Measurements from ENCODE around the gene SP9. TPM values are rescaled to one million over a fixed set of nuclear protein-coding genes. Genes with fewer than 3 reads are reported as not detected.

Gene SP9
- total and polyA plus RNA-seq, 5 donors = not detected

Other genes with a start within 250 kb of the SP9 start
- 10 to 100 TPM; 66.9 to 84.4 (median 73.0) TPM for gene OLA1, start 86.4 kb upstream of the SP9 start, total RNA-seq
- gene OLA1, start 86.4 kb upstream of the SP9 start, polyA plus RNA-seq = 73.6 TPM
- 10 to 100 TPM; 30.5 to 35.6 (median 34.7) TPM for gene SCRN3, start 60.8 kb downstream of the SP9 start, total RNA-seq
- gene SCRN3, start 60.8 kb downstream of the SP9 start, polyA plus RNA-seq = 16.8 TPM
- gene GPR155, start 152.1 kb downstream of the SP9 start, total RNA-seq = 10 to 100 TPM; 12.1 to 15.5 (median 15.5) TPM
- 4.3 TPM for gene GPR155, start 152.1 kb downstream of the SP9 start, polyA plus RNA-seq

Measured in right cardiac atrium (tissue), 5 donors.